Measurements from ENCODE around the gene RRBP1.

The RRBP1 gene

DNA sequence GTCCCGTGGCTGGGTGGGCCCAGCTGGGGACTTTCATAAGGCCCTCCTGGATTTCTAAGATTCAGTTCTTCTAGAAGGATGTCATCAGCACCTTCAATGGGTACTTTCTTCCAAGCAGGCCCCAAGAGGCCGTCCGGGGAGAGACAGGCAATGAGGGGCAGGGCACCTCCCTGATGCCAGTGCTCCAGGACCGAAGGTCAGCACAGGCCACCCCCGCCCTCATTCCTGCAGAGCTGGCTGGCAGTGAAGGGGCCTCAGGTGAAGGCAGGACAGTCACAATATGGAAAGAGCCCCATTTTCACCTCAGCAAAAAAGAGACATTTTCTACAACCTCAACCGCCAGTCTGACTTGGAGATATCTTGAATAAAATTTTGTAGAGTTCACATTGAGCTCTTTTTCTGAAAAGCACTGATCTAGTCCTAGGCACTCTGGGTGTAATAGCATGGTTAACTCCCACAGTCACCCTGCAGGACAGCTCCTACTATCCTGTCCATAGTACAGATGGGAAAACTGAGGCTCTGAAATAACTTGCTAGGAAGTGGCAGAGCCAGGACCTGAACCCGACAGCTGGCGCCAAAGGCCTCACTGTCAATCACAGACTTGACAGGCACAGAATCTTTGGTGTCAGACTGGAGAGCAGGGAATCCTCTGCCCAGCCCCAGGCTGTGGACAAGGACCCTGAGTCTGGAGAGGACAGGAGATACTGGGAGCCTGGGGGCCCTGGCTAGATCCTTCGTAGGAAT, 50.3 kb downstream of the RRBP1 start:
- no peak for DNase-seq

GRCh38 chr20:17630806-17631195, 51.2 kb downstream of the RRBP1 start:
- no peak for DNase-seq

- no peak for DNase-seq
These were observed 51.8 kb downstream of the RRBP1 start for GRCh38 chr20:17630151-17630805.

DNA sequence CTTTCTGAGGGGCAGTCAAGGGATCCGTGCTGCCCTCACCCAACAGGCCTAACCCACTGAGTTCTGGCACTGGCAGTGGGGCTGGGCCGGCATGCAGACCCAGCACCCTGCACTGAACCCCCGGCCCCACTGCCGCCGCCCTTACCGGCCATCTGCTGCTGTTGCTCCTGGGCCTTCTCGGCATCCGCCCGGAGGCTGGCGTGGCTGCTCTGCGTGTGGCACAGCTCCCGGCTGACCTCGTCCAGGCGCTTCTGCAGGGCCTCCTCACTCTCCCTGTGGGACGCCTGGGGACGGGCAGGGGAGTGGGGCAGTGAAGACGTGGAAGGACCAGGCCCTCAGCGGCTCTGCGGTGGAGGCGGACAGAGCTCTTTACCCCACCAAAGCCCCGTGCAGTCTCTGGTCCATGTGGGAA, 52.4 kb downstream of the RRBP1 start:
- DNase-seq = no peak

DNA sequence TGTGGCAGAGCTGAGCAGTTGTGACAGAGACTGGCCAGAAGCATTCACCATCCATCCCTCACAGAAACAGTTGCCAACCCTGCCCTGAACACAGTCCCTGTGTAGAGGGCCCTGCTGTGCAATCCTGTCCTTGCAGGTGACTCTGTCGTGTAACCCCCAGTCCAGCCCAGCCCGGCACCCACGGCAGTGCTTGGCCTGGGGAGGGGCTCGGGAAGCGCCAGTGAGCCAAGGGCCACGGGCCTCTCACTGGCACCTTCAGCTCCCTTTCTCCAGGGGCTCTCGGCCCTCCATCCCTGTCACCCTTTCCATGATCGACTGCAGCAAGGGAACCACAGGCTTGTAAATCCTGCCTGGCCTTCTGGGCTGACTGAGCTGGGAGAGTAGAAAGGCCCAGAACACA, 53.0 kb downstream of the RRBP1 start:
- DNase-seq = no peak

GRCh38 chr20:17628101-17628841, 53.8 kb downstream of the RRBP1 start:
- no peak for DNase-seq

GRCh38 chr20:17627101-17627955, 54.7 kb downstream of the RRBP1 start:
- no peak for DNase-seq

- DNase-seq = no peak
These were observed 55.6 kb downstream of the RRBP1 start for GRCh38 chr20:17626217-17627007.

DNA sequence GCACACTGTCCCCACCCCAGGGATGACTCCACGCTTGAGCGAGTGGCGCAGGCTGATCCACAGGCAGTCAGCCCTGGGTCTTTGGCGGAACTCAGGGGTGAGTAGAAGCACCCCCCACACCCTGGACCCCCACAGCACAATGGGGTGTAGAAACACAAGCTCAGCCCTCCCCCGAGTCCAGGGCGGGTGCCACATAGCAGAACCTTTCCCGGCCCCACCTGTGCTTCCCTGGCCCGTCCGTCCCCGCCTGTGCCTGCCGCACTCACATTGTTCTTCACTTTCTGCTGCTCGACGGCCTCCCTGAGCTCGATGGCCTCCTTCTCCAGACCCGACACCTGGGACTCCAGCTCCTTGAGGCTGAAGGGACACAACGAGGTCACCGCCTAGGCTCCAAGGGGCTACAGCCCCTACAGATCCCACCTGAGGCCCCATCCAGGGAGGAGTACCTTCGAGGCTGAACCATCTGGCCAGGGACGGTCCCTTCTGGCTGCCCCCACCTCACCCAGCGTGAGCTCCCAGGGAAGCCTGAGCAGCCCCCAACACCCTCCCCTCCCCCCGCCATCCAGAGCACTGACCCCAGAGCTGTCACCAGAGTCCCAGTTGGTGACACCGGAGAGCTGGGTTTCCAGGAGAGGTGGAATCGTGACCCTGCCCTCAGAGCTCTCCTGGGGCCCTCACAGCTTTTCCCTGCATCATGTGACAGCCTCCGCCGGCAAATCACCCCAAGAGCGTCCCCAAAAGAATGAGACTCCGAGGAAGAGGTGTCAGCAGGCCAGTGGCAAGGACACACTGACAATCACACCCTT, 56.6 kb downstream of the RRBP1 start:
- DNase-seq = no peak

DNA sequence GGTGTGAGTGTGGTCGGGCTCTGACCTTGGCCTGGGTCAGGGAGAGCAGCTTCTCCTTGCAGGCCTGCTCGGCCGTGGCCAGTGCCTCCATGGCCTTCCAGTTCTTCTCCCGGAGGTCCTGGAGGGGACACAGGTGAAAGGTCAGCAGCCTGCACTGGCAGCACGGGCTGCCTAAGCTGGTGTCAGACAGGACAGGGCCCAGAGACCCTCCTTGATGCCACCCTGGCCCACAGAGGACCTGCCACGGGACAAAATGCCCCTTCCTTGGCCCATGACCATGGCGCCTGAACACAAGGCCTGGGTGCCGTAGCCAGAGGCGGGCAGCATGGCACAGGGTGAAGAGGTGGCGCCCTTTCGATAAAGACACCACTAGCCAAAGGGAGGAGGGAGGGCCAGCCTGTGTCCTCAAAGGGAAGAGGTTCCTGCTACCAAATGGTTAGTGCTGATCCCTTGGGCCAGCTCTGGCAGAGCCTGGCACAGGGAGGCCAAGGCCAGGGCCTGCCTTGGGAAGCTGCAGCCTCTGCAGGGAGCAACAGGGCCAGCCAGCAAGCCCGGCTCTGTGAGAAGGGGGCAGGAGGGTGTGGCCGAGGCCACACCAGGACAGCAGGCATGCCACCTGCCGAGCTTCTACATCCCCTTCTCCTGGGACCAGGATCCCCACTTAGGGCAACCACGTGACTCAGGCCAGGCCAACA, 57.3 kb downstream of the RRBP1 start:
- DNase-seq = no peak

- no peak for DNase-seq
These were observed 58.0 kb downstream of the RRBP1 start for GRCh38 chr20:17624070-17624469.

DNA sequence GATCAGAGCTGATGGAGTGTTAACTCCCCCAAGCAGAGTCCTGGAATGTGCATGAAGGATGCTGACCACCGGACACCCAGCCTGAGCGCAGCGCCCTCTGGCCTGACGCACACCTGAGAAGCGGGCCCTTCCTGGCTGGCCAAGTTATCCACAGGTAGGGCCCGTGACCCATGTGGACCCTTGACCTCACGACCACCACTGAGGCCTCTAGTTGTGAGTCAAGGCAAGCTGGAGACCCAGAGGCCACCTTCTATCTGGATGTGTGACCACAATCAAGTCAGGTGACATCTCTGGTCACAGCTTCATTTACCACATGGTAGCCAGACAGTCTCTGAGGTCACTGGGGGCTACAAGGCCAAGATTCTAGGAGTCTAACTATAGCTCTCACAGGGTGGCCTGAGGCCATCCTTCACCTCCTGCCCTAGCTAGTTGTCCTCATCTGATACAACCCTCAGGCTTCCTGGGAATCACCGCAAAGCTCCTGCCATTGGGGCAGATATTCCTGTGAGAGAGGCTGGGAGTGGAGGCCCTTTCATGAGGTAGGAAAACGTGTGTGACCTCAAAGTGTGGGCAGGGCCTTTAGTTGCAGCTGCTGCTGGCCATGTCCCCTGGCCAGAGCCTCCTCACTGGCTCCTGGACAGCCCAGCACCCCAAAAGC, 59.1 kb downstream of the RRBP1 start:
- no peak for DNase-seq

GRCh38 chr20:17622086-17622850, 59.8 kb downstream of the RRBP1 start:
- no peak for DNase-seq

GRCh38 chr20:17621229-17621968, 60.6 kb downstream of the RRBP1 start:
- DNase-seq = no peak

GRCh38 chr20:17620371-17621228, 61.4 kb downstream of the RRBP1 start:
- no peak for DNase-seq

GRCh38 chr20:17619351-17620093, 62.5 kb downstream of the RRBP1 start:
- DNase-seq = no peak

GRCh38 chr20:17618673-17619013, 63.4 kb downstream of the RRBP1 start:
- no peak for DNase-seq
